HepG2 (cell line): Measurements from ENCODE around the gene NEUROD1. TPM values are rescaled to one million over a fixed set of nuclear protein-coding genes. Genes with fewer than 3 reads are reported as not detected.

Experiments used
- ARHGAP35 ChIP-seq: sonication (generic); formaldehyde crosslinking; IDR thresholded peaks from 2 replicates; pipeline ENCODE4 v1.9.0; 2022; ENCODE audit warnings: mild to moderate bottlenecking, inconsistent platforms, moderate library complexity, missing genetic modification reagents, borderline replicate concordance
- ATF2 ChIP-seq: sonication (generic); formaldehyde crosslinking; IDR thresholded peaks from 2 replicates; pipeline ENCODE4 v1.4.0; 2020; ENCODE audit warnings: missing genetic modification reagents
- CENPT ChIP-seq: sonication (generic); formaldehyde crosslinking; IDR thresholded peaks from 2 replicates; pipeline ENCODE4 v1.8.0; 2022; ENCODE audit warnings: low read depth, mild to moderate bottlenecking, moderate library complexity, missing genetic modification reagents
- EED ChIP-seq: sonication (generic); formaldehyde crosslinking; IDR thresholded peaks from 2 replicates; pipeline ENCODE4 v1.5.0; 2020; ENCODE audit warnings: mild to moderate bottlenecking, missing genetic modification reagents
- HNRNPK ChIP-seq: fragments of 200-400 bp; formaldehyde crosslinking; IDR thresholded peaks from 2 replicates; pipeline ENCODE4 v1.6.1; 2018; ENCODE audit warnings: low read length, low read depth, moderate library complexity, mild to moderate bottlenecking; ENCODE audit not compliant: poor library complexity, severe bottlenecking
- MAFF ChIP-seq: IDR thresholded peaks from 2 replicates; pipeline ENCODE4 v1.6.1; 2011; ENCODE audit warnings: low read depth, low read length, improper control_type of control experiment
- MAFK ChIP-seq, 2 experiments: IDR thresholded peaks in 1 of 2; conservative IDR thresholded peaks in 1 of 2; 2 replicates each; pipeline ENCODE4 v1.6.1; 2011; ENCODE audit warnings: improper control_type of control experiment in 2 of 2, low read length in 2 of 2
- NFAT5 ChIP-seq: sonication (generic); formaldehyde crosslinking; IDR thresholded peaks from 2 replicates; pipeline ENCODE4 v1.4.0; 2020; ENCODE audit warnings: missing genetic modification reagents
- NR3C1 ChIP-seq: sonication (generic); formaldehyde crosslinking; IDR thresholded peaks from 2 replicates; pipeline ENCODE4 v1.4.0; 2020; ENCODE audit warnings: missing genetic modification reagents
- SOX6 ChIP-seq, 2 experiments: fragments of 450-650 bp in 1 of 2; sonication (generic) in 1 of 2; formaldehyde crosslinking in 1 of 2; IDR thresholded peaks; 2 replicates each; pipeline versions ENCODE4 v1.4.0 to v1.6.1; 2017 to 2020; ENCODE audit warnings: antibody characterized with exemption in 1 of 2, mild to moderate bottlenecking in 1 of 2, missing genetic modification reagents in 1 of 2
- TMF1 ChIP-seq: sonication (generic); formaldehyde crosslinking; IDR thresholded peaks from 2 replicates; pipeline ENCODE4 v1.8.1; 2022; ENCODE audit warnings: low read depth, missing genetic modification reagents
- ZNF333 ChIP-seq: sonication (generic); formaldehyde crosslinking; IDR thresholded peaks from 2 replicates; pipeline ENCODE4 v1.4.0; 2020; ENCODE audit warnings: mild to moderate bottlenecking, missing genetic modification reagents, borderline replicate concordance
- polyA plus RNA-seq, 8 experiments: library from polyadenylated mRNA; depleted of rRNA in 3 of 8; stranded (reverse) in 7 of 8; unstranded in 1 of 8; fragments of >200 nt; fragmentation: Illumina TruSeq in 4 of 8; extraction: Trizol in 4 of 8; gene quantifications; 2 replicates each; pipeline versions ENCODE4 v1.2.1 to v1.2.3, GENCODE V29; 2011 to 2016; ENCODE audit warnings: low read depth in 4 of 8, missing spikeins in 1 of 8, mixed read lengths in 1 of 8; ENCODE audit not compliant: insufficient read depth in 1 of 8
- total RNA-seq, 5 experiments: library from RNA; depleted of rRNA; stranded (reverse); fragments of >200 nt; fragmentation: Illumina TruSeq; extraction: Trizol; gene quantifications; 2 replicates each; pipeline ENCODE4 v1.2.3, GENCODE V29; 2016; ENCODE audit warnings: low read depth in 1 of 5
- TF ChIP-seq, protein P1 (sequence below), 2 experiments: fragments of 450-650 bp in 1 of 2; sonication (generic) in 1 of 2; formaldehyde crosslinking; IDR thresholded peaks; 2 replicates each; pipeline versions ENCODE4 v1.5.0 to v1.8.0; 2020 to 2022; ENCODE audit warnings: mild to moderate bottlenecking in 1 of 2, missing genetic modification reagents in 1 of 2
- TF ChIP-seq, protein P2 (sequence below): sonication (generic); formaldehyde crosslinking; IDR thresholded peaks from 2 replicates; pipeline ENCODE4 v1.5.1; 2020; ENCODE audit warnings: mild to moderate bottlenecking, missing genetic modification reagents, moderate library complexity

The NEUROD1 gene
- total and polyA plus RNA-seq, 2 of the 13 experiments (the other 11 are each of a cell fraction or from before 2014, with no cell fraction given) = not detected

- TF ChIP-seq, protein P1, sequence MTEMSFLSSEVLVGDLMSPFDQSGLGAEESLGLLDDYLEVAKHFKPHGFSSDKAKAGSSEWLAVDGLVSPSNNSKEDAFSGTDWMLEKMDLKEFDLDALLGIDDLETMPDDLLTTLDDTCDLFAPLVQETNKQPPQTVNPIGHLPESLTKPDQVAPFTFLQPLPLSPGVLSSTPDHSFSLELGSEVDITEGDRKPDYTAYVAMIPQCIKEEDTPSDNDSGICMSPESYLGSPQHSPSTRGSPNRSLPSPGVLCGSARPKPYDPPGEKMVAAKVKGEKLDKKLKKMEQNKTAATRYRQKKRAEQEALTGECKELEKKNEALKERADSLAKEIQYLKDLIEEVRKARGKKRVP (CRISPR knock-in tag; IDR thresholded peaks at IDR 0.05) = peak in 1 of 2 experiments; percentile 43; a peak in 1 of 4 replicates
- TF ChIP-seq NR3C1 (0 out of 2 replicates have a peak, but pooled peaks have one; percentile 76), ARHGAP35 (peak; percentile 75; the same call in 1 of the 2 replicates), ATF2 (CRISPR knock-in tag) (peak; percentile 46; the same call in 1 of the 2 replicates), MAFF (no peak), ZNF333 (peak; percentile 84; the same call in 1 of the 2 replicates), MAFK (conservative IDR thresholded peaks at IDR 0.05 in 1 of 2, IDR thresholded peaks at IDR 0.05 in 1 of 2; ENCODE audit: low read length in 2 of 2) (no peak), HNRNPK (no peak), CENPT (CRISPR knock-in tag) (0 out of 2 replicates have a peak, but pooled peaks have one; percentile 47), SOX6 (IDR thresholded peaks at IDR 0.05) (no peak), SOX6 (CRISPR knock-in tag; IDR thresholded peaks at IDR 0.05) (no peak), EED (CRISPR knock-in tag) (peak; percentile 83; the same call in 1 of the 2 replicates), TMF1 (peak; percentile 81; the same call in 1 of the 2 replicates), NFAT5 (peak; percentile 97)
- TF ChIP-seq, protein P2, sequence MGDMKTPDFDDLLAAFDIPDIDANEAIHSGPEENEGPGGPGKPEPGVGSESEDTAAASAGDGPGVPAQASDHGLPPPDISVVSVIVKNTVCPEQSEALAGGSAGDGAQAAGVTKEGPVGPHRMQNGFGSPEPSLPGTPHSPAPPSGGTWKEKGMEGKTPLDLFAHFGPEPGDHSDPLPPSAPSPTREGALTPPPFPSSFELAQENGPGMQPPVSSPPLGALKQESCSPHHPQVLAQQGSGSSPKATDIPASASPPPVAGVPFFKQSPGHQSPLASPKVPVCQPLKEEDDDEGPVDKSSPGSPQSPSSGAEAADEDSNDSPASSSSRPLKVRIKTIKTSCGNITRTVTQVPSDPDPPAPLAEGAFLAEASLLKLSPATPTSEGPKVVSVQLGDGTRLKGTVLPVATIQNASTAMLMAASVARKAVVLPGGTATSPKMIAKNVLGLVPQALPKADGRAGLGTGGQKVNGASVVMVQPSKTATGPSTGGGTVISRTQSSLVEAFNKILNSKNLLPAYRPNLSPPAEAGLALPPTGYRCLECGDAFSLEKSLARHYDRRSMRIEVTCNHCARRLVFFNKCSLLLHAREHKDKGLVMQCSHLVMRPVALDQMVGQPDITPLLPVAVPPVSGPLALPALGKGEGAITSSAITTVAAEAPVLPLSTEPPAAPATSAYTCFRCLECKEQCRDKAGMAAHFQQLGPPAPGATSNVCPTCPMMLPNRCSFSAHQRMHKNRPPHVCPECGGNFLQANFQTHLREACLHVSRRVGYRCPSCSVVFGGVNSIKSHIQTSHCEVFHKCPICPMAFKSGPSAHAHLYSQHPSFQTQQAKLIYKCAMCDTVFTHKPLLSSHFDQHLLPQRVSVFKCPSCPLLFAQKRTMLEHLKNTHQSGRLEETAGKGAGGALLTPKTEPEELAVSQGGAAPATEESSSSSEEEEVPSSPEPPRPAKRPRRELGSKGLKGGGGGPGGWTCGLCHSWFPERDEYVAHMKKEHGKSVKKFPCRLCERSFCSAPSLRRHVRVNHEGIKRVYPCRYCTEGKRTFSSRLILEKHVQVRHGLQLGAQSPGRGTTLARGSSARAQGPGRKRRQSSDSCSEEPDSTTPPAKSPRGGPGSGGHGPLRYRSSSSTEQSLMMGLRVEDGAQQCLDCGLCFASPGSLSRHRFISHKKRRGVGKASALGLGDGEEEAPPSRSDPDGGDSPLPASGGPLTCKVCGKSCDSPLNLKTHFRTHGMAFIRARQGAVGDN (CRISPR knock-in tag) = peak; percentile 55
Observed at GRCh38 chr2:181677912-181678586, 2.3 kb downstream of the NEUROD1 start (continued).
